Activated CD8-positive, alpha-beta memory T cell treated with anti-CD3 and anti-CD28 coated beads, Interleukin-2, amount 10 ng/mL, durations not matched to agents 7 days and 5 days (primary cell): ENCODE measurements around the gene FKBP8. TPM values are rescaled to one million over a fixed set of nuclear protein-coding genes. Genes with fewer than 3 reads are reported as not detected.
A peak's percentile ranks its signal among the peaks of the same experiment; 100 is the strongest.
"Not testable (repeated sequence)": the region's sequence is repeated elsewhere in the genome, so short reads cannot be mapped to it uniquely, and the experiment has no call there.

Experiments
- ATAC-seq: fragments of 150-1000 bp; cut with Tn5 transposase; one replicate; pipeline ENCODE4 v1.10.0; 2021; ENCODE audit warnings: moderate library complexity
- CTCF ChIA-PET: fragments of 350-600 bp; sonication (Branson Sonifier 250); formaldehyde crosslinking; loops from one replicate; lab custom pipeline; 2021; ENCODE audit warnings: antibody characterized with exemption; lab: Charles Lee
- DNase-seq: peaks from one replicate; pipeline ENCODE4 v3.0.0-alpha.2; 2020
- H3K27ac Mint-ChIP-seq: one replicate; pipeline ENCODE4 v1.8.0; 2021; ENCODE audit warnings: mild to moderate bottlenecking, mixed read lengths
- H3K27me3 Mint-ChIP-seq: one replicate; pipeline ENCODE4 v1.8.0; 2021; ENCODE audit warnings: mixed read lengths
- H3K36me3 Mint-ChIP-seq: one replicate; pipeline ENCODE4 v1.8.0; 2021; ENCODE audit warnings: mild to moderate bottlenecking, mixed read lengths
- H3K4me1 Mint-ChIP-seq: one replicate; pipeline ENCODE4 v1.8.0; 2021; ENCODE audit warnings: mixed read lengths
- H3K4me3 Mint-ChIP-seq: one replicate; pipeline ENCODE4 v1.8.0; 2021; ENCODE audit warnings: mild to moderate bottlenecking, moderate library complexity, mixed read lengths
- H3K9me3 Mint-ChIP-seq: one replicate; pipeline ENCODE4 v1.8.0; 2022; ENCODE audit warnings: low read depth, mixed read lengths
- total RNA-seq, 2 experiments: library from RNA; stranded (reverse); gene quantifications; one replicate each; pipeline ENCODE4 v1.2.3, GENCODE V29; 2021

Gene FKBP8
- total RNA-seq, 2 experiments from 2014 or later, result 220 to 286 TPM

GRCh38 chr19:18526316-18526715 is 17.1 kb downstream of the FKBP8 start:
- CTCF ChIA-PET, result interaction anchor here (1.1 to 1.3 kb wide), 3 partner anchors 19 to 62 kb away, joined by 3 to 6 read pairs (median 3); partner anchors contain the start of gene REX1BD
- Mint-ChIP-seq H3K4me3 (no peak overlapping the region), H3K9me3 (no peaks in the 10 kb centered on the region), H3K27me3 (no peaks in the 10 kb centered on the region), H3K27ac (no peak overlapping the region), H3K4me1 (peaks cover 6% of the 10 kb centered on the region), H3K36me3 (peaks cover 2% of the 10 kb centered on the region)
- DNase-seq (no peak), ATAC-seq (no peak)

GRCh38 chr19:18523841-18524240 is 19.5 kb downstream of the FKBP8 start:
- no peak overlapping the region for H3K27ac Mint-ChIP-seq

GRCh38 chr19:18522862-18523440 is 20.4 kb downstream of the FKBP8 start:
- ATAC-seq, H3K27me3 Mint-ChIP-seq, H3K9me3 Mint-ChIP-seq, H3K36me3 Mint-ChIP-seq, DNase-seq: not testable (repeated sequence)
- Mint-ChIP-seq H3K4me3 (peak overlapping the region; percentile 92), H3K27ac (peak overlapping the region; percentile 93), H3K4me1 (peaks cover 21% of the 10 kb centered on the region)
- CTCF ChIA-PET, result interaction anchor here (0.8 to 6.1 kb wide), 11 partner anchors 11 to 72 kb away, joined by 3 to 145 read pairs (median 10); partner anchors contain the start of genes FKBP8, KXD1, REX1BD and UBA52

More at GRCh38 chr19:18523841-18524240, 19.5 kb downstream of the FKBP8 start:
- Mint-ChIP-seq H3K4me3 (no peak overlapping the region), H3K36me3 (no peaks in the 10 kb centered on the region), H3K9me3 (no peaks in the 10 kb centered on the region), H3K4me1 (peaks cover 15% of the 10 kb centered on the region), H3K27me3 (no peaks in the 10 kb centered on the region)
- CTCF ChIA-PET, result interaction anchor here (0.5 to 5.9 kb wide), 5 partner anchors 20 to 1244 kb away, joined by 3 to 67 read pairs (median 10); partner anchors contain the start of genes KXD1 and REX1BD
- DNase-seq (no peak), ATAC-seq (no peak)

GRCh38 chr19:18522124-18522861 is 21.1 kb downstream of the FKBP8 start:
- no peaks in the 10 kb centered on the region for H3K9me3 Mint-ChIP-seq
- CTCF ChIA-PET, result interaction anchor here (0.8 to 6.6 kb wide), 15 partner anchors 12 to 71 kb away, joined by 3 to 145 read pairs (median 11); partner anchors contain the start of genes FKBP8, KXD1, REX1BD and UBA52
- H3K36me3 Mint-ChIP-seq, result no peaks in the 10 kb centered on the region
- no peaks in the 10 kb centered on the region for H3K27me3 Mint-ChIP-seq
- ATAC-seq, result peak; percentile 91
- peak overlapping the region; percentile 92 for H3K4me3 Mint-ChIP-seq
- peaks cover 22% of the 10 kb centered on the region for H3K4me1 Mint-ChIP-seq
- peak overlapping the region; percentile 93 for H3K27ac Mint-ChIP-seq
- DNase-seq, result peak; percentile 100

- CTCF ChIA-PET, result interaction anchor here (0.7 to 6.6 kb wide), 23 partner anchors 15 to 322 kb away, joined by 3 to 145 read pairs (median 7); partner anchors contain the start of genes FKBP8, KXD1, REX1BD and UBA52
- no peaks in the 10 kb centered on the region for H3K9me3 Mint-ChIP-seq
- DNase-seq (no peak), ATAC-seq (no peak)
- peak within 1 kb of the TSS; percentile 93 for H3K27ac Mint-ChIP-seq
- no peaks in the 10 kb centered on the region for H3K27me3 Mint-ChIP-seq
- H3K4me3 Mint-ChIP-seq, result peak within 1 kb of the TSS; percentile 92
- H3K4me1 Mint-ChIP-seq, result peaks cover 25% of the 10 kb centered on the region
- H3K36me3 Mint-ChIP-seq, result no peaks in the 10 kb centered on the region
These were observed 21.7 kb downstream of the FKBP8 start, which contains the start of gene ELL for GRCh38 chr19:18521692-18522123. Gene ELL, minus strand, starts transcription at chr19:18522070. Its CDS starts 15 bp downstream, at chr19:18522055.

GRCh38 chr19:18520848-18521691 is 22.3 kb downstream of the FKBP8 start:
- H3K4me1 Mint-ChIP-seq, result peaks cover 31% of the 10 kb centered on the region
- H3K9me3 Mint-ChIP-seq, result no peaks in the 10 kb centered on the region
- H3K36me3 Mint-ChIP-seq, result no peaks in the 10 kb centered on the region
- DNase-seq (peak; percentile 61), ATAC-seq (no peak)
- peak overlapping the region; percentile 92 for H3K4me3 Mint-ChIP-seq
- H3K27me3 Mint-ChIP-seq, result no peaks in the 10 kb centered on the region
- CTCF ChIA-PET, result interaction anchor here (0.7 to 6.6 kb wide), 32 partner anchors 10 to 397 kb away, joined by 3 to 145 read pairs (median 6); partner anchors contain the start of genes FKBP8, KXD1, REX1BD and UBA52
- H3K27ac Mint-ChIP-seq, result peak overlapping the region; percentile 89

GRCh38 chr19:18519962-18520847 is 23.2 kb downstream of the FKBP8 start:
- no peaks in the 10 kb centered on the region for H3K36me3 Mint-ChIP-seq
- DNase-seq, result peak; percentile 83
- CTCF ChIA-PET, result interaction anchor here (0.7 to 6.6 kb wide), 38 partner anchors 8 to 398 kb away, joined by 3 to 145 read pairs (median 6); partner anchors contain the start of genes FKBP8, KXD1, REX1BD and UBA52

GRCh38 chr19:18518639-18519038 is 24.7 kb downstream of the FKBP8 start:
- Mint-ChIP-seq H3K27ac (no peak overlapping the region), H3K4me1 (peaks cover 33% of the 10 kb centered on the region), H3K27me3 (no peaks in the 10 kb centered on the region), H3K36me3 (no peaks in the 10 kb centered on the region), H3K4me3 (no peak overlapping the region), H3K9me3 (no peaks in the 10 kb centered on the region)
- ATAC-seq (no peak), DNase-seq (no peak)
- CTCF ChIA-PET, result interaction anchor here (0.6 to 6.6 kb wide), 8 partner anchors 12 to 70 kb away, joined by 3 to 145 read pairs (median 8); partner anchors contain the start of genes REX1BD and UBA52

More at GRCh38 chr19:18519962-18520847, 23.2 kb downstream of the FKBP8 start:
- Mint-ChIP-seq H3K4me3 (peak overlapping the region; percentile 92), H3K27me3 (no peaks in the 10 kb centered on the region), H3K9me3 (no peaks in the 10 kb centered on the region), H3K4me1 (peaks cover 31% of the 10 kb centered on the region), H3K27ac (peak overlapping the region; percentile 89)
- no peak for ATAC-seq

GRCh38 chr19:18517606-18518005 is 25.8 kb downstream of the FKBP8 start:
- no peaks in the 10 kb centered on the region for H3K9me3 Mint-ChIP-seq
- DNase-seq (no peak), ATAC-seq (no peak)
- peaks cover 34% of the 10 kb centered on the region for H3K4me1 Mint-ChIP-seq
- H3K27me3 Mint-ChIP-seq, result no peaks in the 10 kb centered on the region
- CTCF ChIA-PET, result interaction anchor here (1.0 to 6.6 kb wide), 4 partner anchors 10 to 71 kb away, joined by 3 to 145 read pairs (median 33); partner anchors contain the start of genes FKBP8 and REX1BD
- no peaks in the 10 kb centered on the region for H3K36me3 Mint-ChIP-seq
- no peak overlapping the region for H3K4me3 Mint-ChIP-seq
- no peak overlapping the region for H3K27ac Mint-ChIP-seq

GRCh38 chr19:18515959-18516358 is 27.4 kb downstream of the FKBP8 start:
- CTCF ChIA-PET, result interaction anchor here (0.9 to 6.6 kb wide), 2 partner anchors 11 to 21 kb away, joined by 3 to 60 read pairs; no protein-coding TSS in a partner anchor
- H3K9me3 Mint-ChIP-seq, result no peaks in the 10 kb centered on the region
- DNase-seq, result no peak
- H3K27me3 Mint-ChIP-seq, result no peaks in the 10 kb centered on the region
- no peaks in the 10 kb centered on the region for H3K36me3 Mint-ChIP-seq
- peaks cover 32% of the 10 kb centered on the region for H3K4me1 Mint-ChIP-seq
- H3K4me3 Mint-ChIP-seq, result no peak overlapping the region
- no peak for ATAC-seq
- no peak overlapping the region for H3K27ac Mint-ChIP-seq

GRCh38 chr19:18514800-18515682 is 28.3 kb downstream of the FKBP8 start:
- H3K27ac Mint-ChIP-seq, result peak overlapping the region; percentile 39
- ATAC-seq (peak; percentile 27), DNase-seq (no peak)
- H3K27me3 Mint-ChIP-seq, result no peaks in the 10 kb centered on the region
- no peaks in the 10 kb centered on the region for H3K9me3 Mint-ChIP-seq
- no peaks in the 10 kb centered on the region for H3K36me3 Mint-ChIP-seq
- no peak overlapping the region for H3K4me3 Mint-ChIP-seq
- H3K4me1 Mint-ChIP-seq, result peaks cover 33% of the 10 kb centered on the region
- CTCF ChIA-PET, result interaction anchor here (0.8 kb wide), 1 partner anchor 13 kb away, joined by 3 read pairs; no protein-coding TSS in a partner anchor
